Activated CD4-positive, alpha-beta memory T cell treated with anti-CD3 and anti-CD28 coated beads, Interleukin-2, amount 10 ng/mL, durations not matched to agents 7 days and 5 days (primary cell): ENCODE measurements around the gene NHS. TPM values are rescaled to one million over a fixed set of nuclear protein-coding genes. Genes with fewer than 3 reads are reported as not detected.

ENCODE experiments used
- CTCF ChIA-PET: fragments of 350-600 bp; sonication (Branson Sonifier 250); formaldehyde crosslinking; loops from one replicate; lab custom pipeline; 2021; ENCODE audit warnings: antibody characterized with exemption, inconsistent platforms; lab: Charles Lee
- POLR2A ChIA-PET: fragments of 350-600 bp; sonication (Branson Sonifier 250); formaldehyde crosslinking; loops from one replicate; lab custom pipeline; 2021; ENCODE audit warnings: antibody characterized with exemption; lab: Charles Lee
- DNase-seq: peaks from one replicate; pipeline ENCODE4 v3.0.0-alpha.2; 2020
- H3K27ac Mint-ChIP-seq: one replicate; pipeline ENCODE4 v1.8.0; 2021; ENCODE audit warnings: mild to moderate bottlenecking, mixed read lengths
- H3K27me3 Mint-ChIP-seq: one replicate; pipeline ENCODE4 v1.8.0; 2021; ENCODE audit warnings: mixed read lengths
- H3K36me3 Mint-ChIP-seq: one replicate; pipeline ENCODE4 v1.8.0; 2021; ENCODE audit warnings: low read depth, mixed read lengths
- H3K4me1 Mint-ChIP-seq: one replicate; pipeline ENCODE4 v1.8.0; 2021; ENCODE audit warnings: mixed read lengths
- H3K4me3 Mint-ChIP-seq: one replicate; pipeline ENCODE4 v1.8.0; 2021; ENCODE audit warnings: mild to moderate bottlenecking, mixed read lengths
- H3K9me3 Mint-ChIP-seq: one replicate; pipeline ENCODE4 v1.8.0; 2021; ENCODE audit warnings: mixed read lengths
- total RNA-seq, 2 experiments: library from RNA; stranded (reverse); gene quantifications; one replicate each; pipeline ENCODE4 v1.2.3, GENCODE V29; 2021

NHS gene
- total RNA-seq, 2 experiments from 2014 or later = 0.43 to 0.71 TPM

GRCh38 chrX:17719711-17720110 lies 344.7 kb downstream of the NHS start:
- ChIA-PET POLR2A (no interaction called here), CTCF (no interaction called here)
- Mint-ChIP-seq H3K4me1 (no peaks in the 10 kb centered on the region), H3K4me3 (no peak overlapping the region), H3K9me3 (no peaks in the 10 kb centered on the region), H3K36me3 (no peaks in the 10 kb centered on the region), H3K27me3 (no peaks in the 10 kb centered on the region), H3K27ac (no peak overlapping the region)
- no peak for DNase-seq

DNA sequence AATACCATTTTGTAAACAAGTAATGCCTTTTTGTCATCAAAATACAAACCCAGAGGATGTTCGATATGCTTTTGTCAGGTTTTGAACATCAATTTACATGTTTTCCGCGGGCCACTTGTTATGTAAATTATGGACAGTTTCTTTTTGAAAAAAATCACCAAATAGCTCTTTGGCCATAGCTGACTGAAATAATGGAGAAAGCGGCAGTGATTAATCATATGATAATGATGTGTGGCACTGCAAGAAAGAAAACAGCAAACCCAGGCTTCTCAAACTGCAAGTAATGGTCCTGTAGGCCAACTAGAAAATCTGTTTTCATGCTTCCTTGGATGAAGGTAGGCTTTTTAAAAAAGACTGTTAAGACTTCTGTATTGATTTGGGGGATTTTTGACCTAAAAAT lies 346.7 kb downstream of the NHS start:
- Mint-ChIP-seq H3K9me3 (no peaks in the 10 kb centered on the region), H3K36me3 (no peaks in the 10 kb centered on the region), H3K4me3 (no peak overlapping the region), H3K27ac (no peak overlapping the region), H3K27me3 (no peaks in the 10 kb centered on the region), H3K4me1 (no peaks in the 10 kb centered on the region)
- ChIA-PET CTCF (no interaction called here), POLR2A (no interaction called here)
- DNase-seq = no peak

- H3K4me3 Mint-ChIP-seq = no peak overlapping the region
- H3K9me3 Mint-ChIP-seq = no peaks in the 10 kb centered on the region
- CTCF ChIA-PET = no interaction called here
- POLR2A ChIA-PET = no interaction called here
- H3K4me1 Mint-ChIP-seq = no peaks in the 10 kb centered on the region
- H3K27me3 Mint-ChIP-seq = no peaks in the 10 kb centered on the region
- DNase-seq = no peak
- H3K27ac Mint-ChIP-seq = no peak overlapping the region
- no peaks in the 10 kb centered on the region for H3K36me3 Mint-ChIP-seq
These were observed 350.2 kb downstream of the NHS start for GRCh38 chrX:17725181-17725580.

GRCh38 chrX:17732138-17732783 lies 357.3 kb downstream of the NHS start:
- H3K27ac Mint-ChIP-seq = no peak overlapping the region
- no peaks in the 10 kb centered on the region for H3K36me3 Mint-ChIP-seq
- H3K4me1 Mint-ChIP-seq = peaks cover 2% of the 10 kb centered on the region
- CTCF ChIA-PET = no interaction called here
- DNase-seq = no peak
- H3K9me3 Mint-ChIP-seq = no peaks in the 10 kb centered on the region
- H3K27me3 Mint-ChIP-seq = peaks cover 7% of the 10 kb centered on the region
- no peak overlapping the region for H3K4me3 Mint-ChIP-seq
- POLR2A ChIA-PET = no interaction called here

DNA sequence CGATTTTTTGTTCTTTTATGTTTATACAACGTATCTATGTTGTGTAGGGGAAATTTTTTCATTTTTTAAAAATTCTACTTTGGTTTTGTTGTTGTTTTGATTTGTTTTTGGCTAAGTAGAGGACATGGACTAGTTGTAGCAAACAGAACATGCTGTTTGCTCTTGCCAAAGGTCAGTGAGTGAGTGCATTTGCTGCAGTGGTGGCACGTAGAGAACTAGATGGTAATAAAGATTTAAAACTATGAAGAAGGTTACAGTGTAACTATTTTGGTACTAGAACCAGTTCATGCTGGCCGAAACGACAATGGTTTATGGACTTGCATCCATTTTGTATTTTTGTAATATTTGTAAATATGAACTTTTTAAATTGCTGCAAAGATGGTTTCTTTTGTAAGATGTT lies 360.4 kb downstream of the NHS start:
- H3K36me3 Mint-ChIP-seq = peaks cover 3% of the 10 kb centered on the region
- peaks cover 23% of the 10 kb centered on the region for H3K4me1 Mint-ChIP-seq
- no peak for DNase-seq
- H3K27me3 Mint-ChIP-seq = peaks cover 30% of the 10 kb centered on the region
- H3K27ac Mint-ChIP-seq = no peak overlapping the region
- H3K9me3 Mint-ChIP-seq = no peaks in the 10 kb centered on the region
- ChIA-PET CTCF (no interaction called here), POLR2A (no interaction called here)
- no peak overlapping the region for H3K4me3 Mint-ChIP-seq

- POLR2A ChIA-PET = no interaction called here
- H3K9me3 Mint-ChIP-seq = no peaks in the 10 kb centered on the region
- H3K27ac Mint-ChIP-seq = no peak overlapping the region
- peaks cover 23% of the 10 kb centered on the region for H3K4me1 Mint-ChIP-seq
- CTCF ChIA-PET = no interaction called here
- H3K27me3 Mint-ChIP-seq = peaks cover 38% of the 10 kb centered on the region
- DNase-seq = no peak
- peak overlapping the region; percentile 61 for H3K4me3 Mint-ChIP-seq
- peaks cover 3% of the 10 kb centered on the region for H3K36me3 Mint-ChIP-seq
These were observed 361.5 kb downstream of the NHS start for GRCh38 chrX:17736478-17736855.

- Mint-ChIP-seq H3K27ac (peak within 1 kb of the TSS; percentile 49), H3K4me1 (peaks cover 23% of the 10 kb centered on the region), H3K27me3 (peaks cover 39% of the 10 kb centered on the region), H3K4me3 (peak within 1 kb of the TSS; percentile 61), H3K9me3 (no peaks in the 10 kb centered on the region), H3K36me3 (peaks cover 3% of the 10 kb centered on the region)
- ChIA-PET CTCF (no interaction called here), POLR2A (no interaction called here)
- DNase-seq = peak; percentile 83
These were observed 362.1 kb downstream of the NHS start, which contains the start of gene SCML1 for GRCh38 chrX:17736856-17737709. Gene SCML1 (plus strand): TSS chrX:17737493. CDS start chrX:17744187, 6,694 bp downstream.

DNA sequence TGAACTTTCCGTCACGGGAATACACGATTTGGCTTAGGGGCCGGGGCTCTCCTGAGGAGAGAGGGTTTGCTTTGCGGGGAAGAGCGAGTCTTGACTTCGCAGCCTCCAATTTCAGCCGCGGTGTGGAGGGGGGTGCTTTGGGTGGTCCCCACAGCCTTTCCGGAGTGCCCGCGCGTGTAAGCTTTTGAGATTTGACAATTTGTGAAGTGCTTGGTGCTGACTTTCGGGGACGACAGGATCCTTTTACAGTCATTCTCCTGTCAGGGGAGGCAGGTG lies 362.6 kb downstream of the NHS start:
- CTCF ChIA-PET = no interaction called here
- Mint-ChIP-seq H3K9me3 (no peaks in the 10 kb centered on the region), H3K4me1 (peaks cover 23% of the 10 kb centered on the region), H3K27ac (no peak overlapping the region), H3K4me3 (peak overlapping the region; percentile 61), H3K36me3 (peaks cover 3% of the 10 kb centered on the region), H3K27me3 (peaks cover 44% of the 10 kb centered on the region)
- POLR2A ChIA-PET = no interaction called here
- DNase-seq = no peak

DNA sequence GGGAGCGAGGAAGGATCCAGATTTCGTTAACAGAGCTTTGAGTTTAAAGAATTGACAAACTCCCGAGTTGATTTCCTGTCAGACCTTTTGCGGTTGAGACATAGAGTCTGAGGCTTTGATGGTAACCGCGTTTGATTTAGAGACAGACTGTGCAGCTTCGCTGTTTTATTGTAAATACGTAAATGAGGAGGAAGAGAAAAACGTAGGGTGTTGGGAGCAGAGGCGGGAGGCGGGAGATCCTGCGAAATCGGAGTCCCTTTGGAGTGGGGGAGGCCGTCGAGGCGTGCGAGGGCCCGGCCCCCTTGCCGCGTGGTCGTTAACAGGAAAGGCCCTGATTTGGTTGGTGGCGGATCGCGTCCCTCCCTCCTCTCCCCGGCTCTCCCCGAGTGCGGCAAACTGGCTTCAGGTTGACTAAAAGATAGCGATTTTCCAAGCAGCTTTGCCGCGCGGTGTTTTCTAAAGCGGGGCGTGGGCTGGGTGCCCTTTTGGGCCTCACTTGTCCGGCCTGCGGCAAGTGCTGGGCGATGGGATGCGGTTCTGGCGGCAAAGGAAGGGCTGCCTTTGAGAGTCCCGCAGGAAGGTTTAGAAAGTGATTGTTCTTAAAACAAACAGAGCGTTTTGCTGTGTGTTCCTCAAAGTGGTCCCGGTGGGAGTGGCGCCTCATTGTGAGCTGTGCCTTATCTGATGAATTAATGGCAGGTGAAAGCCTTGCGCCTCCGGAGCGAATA lies 363.1 kb downstream of the NHS start:
- POLR2A ChIA-PET = no interaction called here
- Mint-ChIP-seq H3K4me1 (peaks cover 23% of the 10 kb centered on the region), H3K36me3 (peaks cover 3% of the 10 kb centered on the region), H3K27me3 (peaks cover 46% of the 10 kb centered on the region), H3K9me3 (no peaks in the 10 kb centered on the region), H3K4me3 (peak overlapping the region; percentile 61), H3K27ac (peak overlapping the region; percentile 10)
- peak; percentile 19 for DNase-seq
- CTCF ChIA-PET = no interaction called here

DNA sequence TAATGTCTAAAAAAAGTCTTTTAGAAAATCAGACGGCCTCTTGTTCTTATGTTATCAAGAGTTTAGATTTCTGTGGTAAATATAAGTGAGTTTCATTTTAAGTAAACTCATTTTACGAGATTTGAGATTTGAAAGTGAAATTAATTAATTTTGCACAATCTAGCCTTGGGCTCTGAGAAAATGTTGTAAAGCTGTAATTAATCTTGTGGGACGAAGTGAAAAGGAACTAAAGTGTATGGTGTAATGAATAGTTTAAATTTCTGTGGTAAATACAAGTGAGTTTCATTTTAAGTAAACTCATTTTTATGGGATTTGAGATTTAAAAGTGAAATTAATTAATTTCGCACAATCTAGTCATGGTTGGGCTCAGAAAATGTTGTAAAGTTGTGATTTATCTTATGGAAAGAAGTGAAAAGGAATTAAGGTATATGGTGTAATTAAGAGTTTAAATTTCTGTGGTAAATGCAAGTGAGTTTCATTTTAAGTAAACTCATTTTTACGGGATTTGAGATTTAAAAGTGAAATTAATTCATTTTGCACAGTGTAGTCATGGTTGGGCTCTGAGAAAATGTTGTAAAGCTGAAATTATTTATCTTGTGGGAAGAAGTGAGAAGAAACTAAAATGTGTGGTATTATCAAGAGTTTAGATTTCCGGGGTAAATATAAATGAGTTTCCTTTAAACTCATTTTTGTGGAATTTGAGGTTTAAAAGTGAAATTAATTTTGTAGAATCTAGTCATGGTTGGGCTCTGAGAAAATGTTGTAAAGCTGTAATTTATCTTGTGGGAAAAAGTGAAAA lies 363.9 kb downstream of the NHS start:
- Mint-ChIP-seq H3K27me3 (peaks cover 46% of the 10 kb centered on the region), H3K4me1 (peaks cover 23% of the 10 kb centered on the region), H3K9me3 (no peaks in the 10 kb centered on the region), H3K36me3 (peaks cover 3% of the 10 kb centered on the region), H3K4me3 (peak overlapping the region; percentile 61), H3K27ac (no peak overlapping the region)
- POLR2A ChIA-PET = no interaction called here
- no peak for DNase-seq
- CTCF ChIA-PET = no interaction called here

DNA sequence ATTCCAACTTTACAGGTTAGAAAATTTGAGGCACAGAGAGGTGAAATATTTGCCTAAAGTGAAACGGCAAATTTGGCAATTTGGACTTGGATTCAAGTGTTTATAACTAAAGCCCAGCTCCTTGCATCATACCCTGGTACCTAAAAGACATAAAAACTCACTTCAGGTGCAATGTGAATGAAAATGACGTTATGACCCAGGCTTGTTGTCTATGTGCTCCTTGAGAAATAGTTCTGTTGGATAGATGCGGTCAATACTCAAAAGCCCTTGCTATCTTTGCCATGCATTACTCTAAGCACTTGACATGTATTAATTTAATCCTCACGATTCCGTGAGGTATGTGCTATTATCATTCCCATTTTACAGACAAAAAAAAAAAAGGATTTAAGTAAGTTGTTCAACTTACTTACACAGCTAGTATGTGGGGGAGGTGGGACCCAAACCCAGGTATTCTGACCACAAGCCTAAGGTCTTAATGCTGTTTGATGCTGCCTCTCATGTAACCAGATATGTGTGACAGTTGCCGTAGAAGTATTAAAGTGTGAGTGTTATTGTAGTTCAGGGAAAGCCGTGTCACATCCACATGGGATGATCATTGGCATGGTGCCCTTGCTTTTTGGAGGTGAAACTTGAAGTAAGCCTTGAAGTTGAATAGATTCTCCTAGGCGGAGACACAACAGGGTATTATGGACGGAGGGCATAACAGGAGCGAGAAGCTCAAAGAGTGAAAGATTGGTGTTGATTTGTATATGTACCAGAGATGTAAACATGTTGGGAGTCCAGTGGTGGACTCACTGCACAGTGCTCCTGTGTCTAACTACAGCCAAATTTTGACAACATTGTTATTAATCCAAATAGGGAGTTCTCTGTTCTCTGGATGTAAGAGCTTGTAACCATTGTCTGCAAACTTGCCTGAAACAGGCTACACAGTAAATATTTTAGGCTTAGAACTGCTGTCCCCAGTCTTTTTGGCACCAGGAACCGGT lies 365.4 kb downstream of the NHS start:
- Mint-ChIP-seq H3K4me3 (no peak overlapping the region), H3K27me3 (peaks cover 42% of the 10 kb centered on the region), H3K4me1 (peaks cover 23% of the 10 kb centered on the region), H3K36me3 (peaks cover 3% of the 10 kb centered on the region), H3K27ac (no peak overlapping the region), H3K9me3 (no peaks in the 10 kb centered on the region)
- no peak for DNase-seq
- ChIA-PET POLR2A (no interaction called here), CTCF (no interaction called here)

DNA sequence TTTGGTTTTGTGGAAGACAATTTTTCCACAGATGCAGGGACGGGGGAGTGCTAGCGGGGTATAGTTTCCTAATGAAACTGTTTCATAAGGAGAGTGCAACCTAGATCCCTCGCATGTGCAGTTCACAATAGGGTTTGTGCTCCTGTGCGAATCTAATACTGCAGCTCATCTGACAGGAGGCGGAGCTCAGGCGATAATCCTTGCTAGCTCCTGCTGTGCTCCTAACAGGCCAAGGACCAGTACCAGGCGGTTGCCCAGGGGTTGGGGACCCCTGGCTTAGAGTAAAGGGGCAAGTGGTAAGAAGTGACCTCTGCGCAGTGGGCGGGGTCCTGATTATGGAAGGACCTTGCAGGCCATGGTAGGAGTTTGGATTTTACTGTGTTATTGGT lies 366.1 kb downstream of the NHS start:
- H3K4me1 Mint-ChIP-seq = peaks cover 23% of the 10 kb centered on the region
- peaks cover 3% of the 10 kb centered on the region for H3K36me3 Mint-ChIP-seq
- POLR2A ChIA-PET = no interaction called here
- H3K4me3 Mint-ChIP-seq = no peak overlapping the region
- no peak for DNase-seq
- CTCF ChIA-PET = no interaction called here
- H3K27me3 Mint-ChIP-seq = peaks cover 43% of the 10 kb centered on the region
- no peak overlapping the region for H3K27ac Mint-ChIP-seq
- no peaks in the 10 kb centered on the region for H3K9me3 Mint-ChIP-seq
